ENCODE data around the gene HDAC1.
"Not testable (repeated sequence)": the region's sequence is repeated elsewhere in the genome, so short reads cannot be mapped to it uniquely, and the experiment has no call there.

Gene HDAC1

DNA sequence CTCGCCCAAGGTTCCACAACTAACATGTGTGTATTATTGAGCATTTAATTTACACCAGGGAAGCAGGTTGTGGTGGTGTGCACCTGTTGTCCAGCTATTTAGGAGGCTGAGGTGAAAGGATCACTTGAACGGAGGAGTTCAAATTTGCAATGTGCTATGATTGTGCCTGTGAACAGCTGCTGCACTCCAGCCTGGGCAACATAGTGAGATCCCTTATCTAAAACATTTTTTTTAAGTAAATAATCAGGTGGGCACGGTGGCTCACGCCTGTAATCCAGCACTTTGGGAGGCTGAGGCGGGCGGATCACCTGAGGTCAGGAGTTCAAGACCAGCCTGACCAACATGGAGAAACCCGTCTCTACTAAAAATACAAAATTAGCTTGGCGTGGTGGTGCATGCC is 7.1 kb upstream of the HDAC1 start:
- not testable (repeated sequence) for H3K4me1 ChIP-seq (ENCODE audit: insufficient read depth, low read length); H3K36me3 ChIP-seq (ENCODE audit: insufficient read depth, low read length); H3K27ac ChIP-seq (ENCODE audit: low read depth, low read length); H3K9ac ChIP-seq (ENCODE audit: low read length); H3K4me3 ChIP-seq (ENCODE audit: low read depth in 1 of 2, low read length in 2 of 2); H3K27me3 ChIP-seq (ENCODE audit: control insufficient read depth in 1 of 2, insufficient read depth in 2 of 2, low read length in 2 of 2); H3K9me3 ChIP-seq (ENCODE audit: low read length)

DNA sequence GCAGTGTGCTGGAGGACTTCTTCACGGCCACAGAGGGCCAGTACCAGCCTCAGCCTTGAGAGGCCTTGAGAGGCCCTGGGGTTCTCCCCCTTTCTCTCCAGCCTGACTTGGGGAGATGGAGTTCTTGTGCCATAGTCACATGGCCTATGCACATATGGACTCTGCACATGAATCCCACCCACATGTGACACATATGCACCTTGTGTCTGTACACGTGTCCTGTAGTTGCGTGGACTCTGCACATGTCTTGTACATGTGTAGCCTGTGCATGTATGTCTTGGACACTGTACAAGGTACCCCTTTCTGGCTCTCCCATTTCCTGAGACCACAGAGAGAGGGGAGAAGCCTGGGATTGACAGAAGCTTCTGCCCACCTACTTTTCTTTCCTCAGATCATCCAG is 6.2 kb upstream of the HDAC1 start:
- no peaks in the 10 kb centered on the region for H3K36me3 ChIP-seq (ENCODE audit: insufficient read depth, low read length)
- H3K9ac ChIP-seq (ENCODE audit: low read length), result no peak overlapping the region
- no peak overlapping the region for H3K4me3 ChIP-seq (ENCODE audit: low read depth in 1 of 2, low read length in 2 of 2)
- no peaks in the 10 kb centered on the region for H3K4me1 ChIP-seq (ENCODE audit: insufficient read depth, low read length)
- H3K9me3 ChIP-seq (ENCODE audit: low read length), result no peaks in the 10 kb centered on the region
- H3K27ac ChIP-seq (ENCODE audit: low read depth, low read length), result no peak overlapping the region
- no peaks in the 10 kb centered on the region for H3K27me3 ChIP-seq (ENCODE audit: control insufficient read depth in 1 of 2, insufficient read depth in 2 of 2, low read length in 2 of 2)

DNA sequence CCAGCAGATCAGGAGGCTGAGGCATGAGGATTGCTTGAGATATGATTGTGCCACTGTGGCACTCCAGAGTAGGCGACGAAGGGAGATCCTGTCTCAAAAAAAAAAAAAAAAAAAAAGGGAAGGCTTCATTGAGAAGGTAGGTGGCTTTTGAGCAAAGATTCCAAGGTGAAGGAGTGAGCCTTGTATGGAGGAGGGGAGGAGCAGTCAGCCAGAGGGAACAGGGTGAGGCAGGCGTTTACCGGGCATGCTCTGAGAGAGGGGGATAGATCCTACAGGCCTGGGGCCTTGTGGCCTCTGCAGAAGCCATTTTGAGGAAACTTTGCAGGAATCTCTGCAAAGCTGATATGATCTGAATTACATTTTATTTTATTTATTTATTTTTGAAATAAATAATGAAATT is 5.1 kb upstream of the HDAC1 start:
- H3K4me1 ChIP-seq (ENCODE audit: insufficient read depth, low read length), result no peaks in the 10 kb centered on the region
- H3K27me3 ChIP-seq (ENCODE audit: control insufficient read depth in 1 of 2, insufficient read depth in 2 of 2, low read length in 2 of 2), result no peaks in the 10 kb centered on the region
- H3K36me3 ChIP-seq (ENCODE audit: insufficient read depth, low read length), result no peaks in the 10 kb centered on the region
- no peaks in the 10 kb centered on the region for H3K9me3 ChIP-seq (ENCODE audit: low read length)
- no peak overlapping the region for H3K27ac ChIP-seq (ENCODE audit: low read depth, low read length)
- H3K4me3 ChIP-seq (ENCODE audit: low read depth in 1 of 2, low read length in 2 of 2), result no peak overlapping the region
- H3K9ac ChIP-seq (ENCODE audit: low read length), result no peak overlapping the region

DNA sequence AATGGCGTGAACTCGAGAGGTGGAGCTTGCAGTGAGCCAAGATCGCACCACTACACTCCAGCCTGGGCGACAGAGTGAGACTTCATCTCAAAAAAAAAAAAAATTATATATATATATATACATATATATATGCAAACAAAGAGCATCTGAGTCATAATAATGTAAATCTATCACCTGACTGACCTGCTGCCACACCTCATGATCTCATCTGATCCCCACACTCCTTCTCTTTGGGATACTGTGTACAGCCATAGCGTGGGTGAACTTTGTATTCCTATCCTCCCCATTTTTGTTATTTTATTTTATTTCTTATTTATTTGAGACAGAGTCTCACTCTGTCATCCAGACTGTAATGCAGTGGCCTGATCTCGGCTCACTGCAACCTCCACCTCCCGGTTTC is 2.6 kb upstream of the HDAC1 start:
- Histone ChIP-seq H3K4me3 (ENCODE audit: low read depth in 1 of 2, low read length in 2 of 2) (no peak overlapping the region), H3K9ac (ENCODE audit: low read length) (no peak overlapping the region), H3K4me1 (ENCODE audit: insufficient read depth, low read length) (peaks cover 5% of the 10 kb centered on the region), H3K27me3 (ENCODE audit: control insufficient read depth in 1 of 2, insufficient read depth in 2 of 2, low read length in 2 of 2) (no peaks in the 10 kb centered on the region), H3K9me3 (ENCODE audit: low read length) (no peaks in the 10 kb centered on the region), H3K36me3 (ENCODE audit: insufficient read depth, low read length) (no peaks in the 10 kb centered on the region), H3K27ac (ENCODE audit: low read depth, low read length) (no peak overlapping the region)

DNA sequence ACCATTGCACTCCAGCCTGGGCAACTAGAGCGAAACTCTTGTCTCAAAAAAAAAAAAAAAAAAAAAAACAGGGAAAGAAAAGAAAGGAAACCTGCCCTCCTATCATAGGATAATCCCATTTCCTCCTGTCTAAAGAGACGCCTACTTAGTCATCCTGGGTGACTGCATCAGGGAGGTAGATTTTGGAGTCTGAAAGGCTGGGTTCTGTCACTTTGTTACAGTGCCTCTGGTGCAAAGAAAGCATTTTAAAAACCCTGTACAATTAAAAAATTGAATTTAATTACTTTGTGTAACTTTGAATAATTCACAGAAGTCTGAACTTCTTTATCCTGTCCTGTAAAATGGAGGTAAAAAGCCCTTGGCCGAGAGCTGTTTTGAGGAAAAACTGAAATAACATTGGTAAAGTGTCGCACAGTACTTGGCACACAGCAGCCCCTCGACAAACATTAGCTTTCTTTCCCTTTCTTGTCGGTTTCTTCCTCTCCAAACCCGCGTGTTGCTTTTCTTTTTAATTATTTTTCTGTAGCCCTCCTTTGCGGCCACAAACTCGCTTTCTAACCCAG is 657 bp upstream of the HDAC1 start:
- no peaks in the 10 kb centered on the region for H3K36me3 ChIP-seq (ENCODE audit: insufficient read depth, low read length)
- H3K4me3 ChIP-seq (ENCODE audit: low read depth in 1 of 2, low read length in 2 of 2), result peak overlapping the region; percentile 68 to 79
- H3K9me3 ChIP-seq (ENCODE audit: low read length), result no peaks in the 10 kb centered on the region
- peak overlapping the region; percentile 27 for H3K9ac ChIP-seq (ENCODE audit: low read length)
- H3K4me1 ChIP-seq (ENCODE audit: insufficient read depth, low read length), result peaks cover 5% of the 10 kb centered on the region
- peak overlapping the region; percentile 80 for H3K27ac ChIP-seq (ENCODE audit: low read depth, low read length)
- no peaks in the 10 kb centered on the region for H3K27me3 ChIP-seq (ENCODE audit: control insufficient read depth in 1 of 2, insufficient read depth in 2 of 2, low read length in 2 of 2)

DNA sequence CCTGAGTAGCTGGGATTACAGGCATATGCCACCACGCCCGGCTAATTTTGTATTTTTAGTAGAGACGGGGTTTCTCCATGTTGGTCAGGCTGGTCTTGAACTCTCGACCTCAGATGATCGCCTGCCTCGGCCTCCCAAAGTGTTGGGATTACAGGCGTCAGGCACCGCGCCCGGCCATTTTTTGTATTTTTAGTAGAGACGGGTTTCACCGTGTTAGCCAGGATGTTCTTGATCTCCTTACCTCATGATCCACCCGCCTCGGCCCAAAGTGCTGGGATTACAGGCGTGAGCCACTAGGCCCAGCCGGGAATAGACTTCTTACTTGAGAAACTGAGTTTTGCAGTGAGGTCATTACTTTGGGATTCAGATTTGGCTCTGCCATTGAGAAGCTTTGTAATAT is 6.3 kb downstream of the HDAC1 start:
- not testable (repeated sequence) for H3K4me3 ChIP-seq (ENCODE audit: low read depth in 1 of 2, low read length in 2 of 2); H3K4me1 ChIP-seq (ENCODE audit: insufficient read depth, low read length); H3K27ac ChIP-seq (ENCODE audit: low read depth, low read length); H3K9ac ChIP-seq (ENCODE audit: low read length); H3K9me3 ChIP-seq (ENCODE audit: low read length); H3K27me3 ChIP-seq (ENCODE audit: control insufficient read depth in 1 of 2, insufficient read depth in 2 of 2, low read length in 2 of 2)
- H3K36me3 ChIP-seq (ENCODE audit: insufficient read depth, low read length), result peaks cover 12% of the 10 kb centered on the region

DNA sequence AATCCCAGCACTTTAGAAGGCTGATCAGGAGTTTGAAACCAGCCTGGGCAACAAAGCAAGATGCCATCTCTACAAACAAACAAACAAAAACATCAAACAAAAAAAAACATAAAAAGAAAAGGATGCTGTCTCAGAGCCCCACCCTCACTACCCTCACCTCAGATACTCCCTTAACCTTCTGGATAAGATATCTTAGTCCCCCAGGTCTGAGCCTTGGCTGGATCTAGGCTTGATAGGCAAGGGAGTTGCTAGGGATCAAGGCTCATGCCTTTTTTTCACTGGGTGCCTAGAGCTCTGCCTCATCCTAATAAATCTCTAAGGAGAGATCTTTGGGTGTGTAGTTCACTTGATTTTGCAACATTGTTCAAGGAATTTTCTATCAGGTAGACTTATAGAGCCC is 7.4 kb downstream of the HDAC1 start:
- H3K9ac ChIP-seq (ENCODE audit: low read length), result no peak overlapping the region
- no peaks in the 10 kb centered on the region for H3K4me1 ChIP-seq (ENCODE audit: insufficient read depth, low read length)
- peaks cover 23% of the 10 kb centered on the region for H3K36me3 ChIP-seq (ENCODE audit: insufficient read depth, low read length)
- H3K27ac ChIP-seq (ENCODE audit: low read depth, low read length), result no peak overlapping the region
- H3K9me3 ChIP-seq (ENCODE audit: low read length), result no peaks in the 10 kb centered on the region
- H3K27me3 ChIP-seq (ENCODE audit: control insufficient read depth in 1 of 2, insufficient read depth in 2 of 2, low read length in 2 of 2), result no peaks in the 10 kb centered on the region
- H3K4me3 ChIP-seq (ENCODE audit: low read depth in 1 of 2, low read length in 2 of 2), result no peak overlapping the region

DNA sequence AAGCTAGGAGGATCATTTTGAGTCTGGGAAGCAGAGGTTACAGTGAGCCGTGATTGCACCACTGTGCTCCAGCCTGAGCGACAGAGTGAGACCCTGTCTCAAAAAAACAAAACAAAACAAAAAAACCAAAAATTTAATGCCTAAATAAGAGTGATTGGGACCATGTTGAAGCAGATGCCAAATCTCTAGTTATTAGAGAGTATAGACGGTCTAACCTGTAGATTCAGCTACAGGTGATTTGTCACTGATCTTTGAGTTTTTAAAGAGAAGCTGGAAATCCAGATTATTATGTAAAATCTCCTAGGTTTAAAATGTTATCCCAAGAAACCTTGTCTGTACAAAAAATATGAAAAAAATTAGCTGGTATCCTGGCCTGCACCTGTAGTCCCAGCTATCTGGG is 11.5 kb downstream of the HDAC1 start:
- no peak overlapping the region for H3K9ac ChIP-seq (ENCODE audit: low read length)
- no peaks in the 10 kb centered on the region for H3K9me3 ChIP-seq (ENCODE audit: low read length)
- no peak overlapping the region for H3K27ac ChIP-seq (ENCODE audit: low read depth, low read length)
- peaks cover 24% of the 10 kb centered on the region for H3K36me3 ChIP-seq (ENCODE audit: insufficient read depth, low read length)
- H3K4me3 ChIP-seq (ENCODE audit: low read depth in 1 of 2, low read length in 2 of 2), result no peak overlapping the region
- no peaks in the 10 kb centered on the region for H3K4me1 ChIP-seq (ENCODE audit: insufficient read depth, low read length)
- H3K27me3 ChIP-seq (ENCODE audit: control insufficient read depth in 1 of 2, insufficient read depth in 2 of 2, low read length in 2 of 2), result no peaks in the 10 kb centered on the region

DNA sequence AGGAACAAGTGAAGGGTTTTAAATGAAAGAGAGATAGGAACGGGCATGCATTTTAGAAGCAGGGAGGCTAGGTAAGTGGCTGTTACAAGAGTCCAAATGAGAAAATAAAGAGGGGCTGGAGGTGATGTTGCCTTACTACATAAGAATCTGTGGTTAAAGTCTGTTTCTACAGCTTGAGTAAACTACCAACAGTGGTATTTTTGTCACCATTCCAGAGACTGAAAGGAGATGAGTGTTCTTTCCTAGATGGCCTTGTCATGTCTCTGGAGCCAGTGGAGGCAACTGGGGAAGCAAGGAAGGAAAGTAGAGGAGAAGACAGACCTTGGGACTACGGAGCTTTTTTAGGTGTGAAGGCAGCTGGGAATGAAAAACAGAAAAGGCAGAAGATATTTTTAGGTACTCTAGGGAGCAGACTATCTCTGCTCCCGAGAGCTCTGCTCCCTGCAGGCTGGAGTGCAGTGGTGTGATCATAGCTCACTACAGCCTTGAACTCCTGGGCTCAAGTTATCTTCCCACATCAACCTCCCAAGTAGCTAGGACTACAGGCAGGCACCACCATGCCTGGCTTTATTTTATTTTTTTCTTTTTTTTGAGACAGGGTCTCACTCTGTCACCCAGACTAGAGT is 12.2 kb downstream of the HDAC1 start:
- H3K36me3 ChIP-seq (ENCODE audit: insufficient read depth, low read length), result peaks cover 24% of the 10 kb centered on the region
- no peaks in the 10 kb centered on the region for H3K27me3 ChIP-seq (ENCODE audit: control insufficient read depth in 1 of 2, insufficient read depth in 2 of 2, low read length in 2 of 2)
- H3K4me1 ChIP-seq (ENCODE audit: insufficient read depth, low read length), result no peaks in the 10 kb centered on the region
- no peak overlapping the region for H3K27ac ChIP-seq (ENCODE audit: low read depth, low read length)
- H3K9ac ChIP-seq (ENCODE audit: low read length), result no peak overlapping the region
- no peak overlapping the region for H3K4me3 ChIP-seq (ENCODE audit: low read depth in 1 of 2, low read length in 2 of 2)
- H3K9me3 ChIP-seq (ENCODE audit: low read length), result no peaks in the 10 kb centered on the region

DNA sequence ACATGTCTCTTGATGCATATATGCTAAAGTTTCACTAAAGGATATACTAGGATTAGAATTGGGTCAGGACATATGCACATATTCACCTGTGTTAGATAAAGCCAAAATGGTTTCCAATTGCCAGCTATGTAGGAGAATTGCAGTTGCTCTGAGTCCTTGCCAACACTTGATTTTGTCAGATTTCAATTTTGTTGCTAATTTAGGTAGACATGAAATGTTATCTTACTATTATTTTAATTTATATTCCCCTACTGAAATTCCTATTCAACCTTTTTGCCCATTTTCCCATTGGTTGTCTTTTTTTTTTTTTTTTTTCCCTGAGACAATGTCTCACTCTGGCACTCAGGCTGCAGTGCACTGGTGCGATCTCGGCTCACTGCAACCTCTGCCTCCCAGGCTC is 13.4 kb downstream of the HDAC1 start:
- H3K9me3 ChIP-seq (ENCODE audit: low read length), result no peaks in the 10 kb centered on the region
- H3K4me3 ChIP-seq (ENCODE audit: low read depth in 1 of 2, low read length in 2 of 2), result no peak overlapping the region
- H3K4me1 ChIP-seq (ENCODE audit: insufficient read depth, low read length), result peaks cover 8% of the 10 kb centered on the region
- no peak overlapping the region for H3K9ac ChIP-seq (ENCODE audit: low read length)
- H3K27me3 ChIP-seq (ENCODE audit: control insufficient read depth in 1 of 2, insufficient read depth in 2 of 2, low read length in 2 of 2), result no peaks in the 10 kb centered on the region
- H3K36me3 ChIP-seq (ENCODE audit: insufficient read depth, low read length), result peaks cover 24% of the 10 kb centered on the region
- no peak overlapping the region for H3K27ac ChIP-seq (ENCODE audit: low read depth, low read length)

DNA sequence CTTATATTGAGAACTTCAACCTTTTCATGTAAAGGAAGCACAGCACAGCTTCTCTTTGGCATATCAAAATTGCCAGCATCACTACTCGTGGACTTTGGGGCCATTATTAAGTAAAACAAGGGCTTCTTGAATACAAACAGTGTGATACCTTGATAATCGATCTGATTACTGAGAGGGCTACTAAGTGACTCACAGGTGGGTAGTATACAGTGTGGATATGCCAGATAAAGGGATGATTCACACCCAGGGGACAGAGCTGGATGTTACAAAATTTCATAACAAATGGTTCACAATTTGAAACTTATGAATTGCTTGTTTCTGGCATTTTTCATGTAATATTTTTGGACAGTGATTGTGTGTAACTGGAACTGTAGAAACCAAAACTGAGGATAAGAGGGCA is 15.4 kb downstream of the HDAC1 start:
- Histone ChIP-seq H3K36me3 (ENCODE audit: insufficient read depth, low read length) (peaks cover 19% of the 10 kb centered on the region), H3K9ac (ENCODE audit: low read length) (no peak overlapping the region), H3K9me3 (ENCODE audit: low read length) (no peaks in the 10 kb centered on the region), H3K27me3 (ENCODE audit: control insufficient read depth in 1 of 2, insufficient read depth in 2 of 2, low read length in 2 of 2) (no peaks in the 10 kb centered on the region), H3K27ac (ENCODE audit: low read depth, low read length) (no peak overlapping the region), H3K4me1 (ENCODE audit: insufficient read depth, low read length) (peaks cover 8% of the 10 kb centered on the region), H3K4me3 (ENCODE audit: low read depth in 1 of 2, low read length in 2 of 2) (no peak overlapping the region)

DNA sequence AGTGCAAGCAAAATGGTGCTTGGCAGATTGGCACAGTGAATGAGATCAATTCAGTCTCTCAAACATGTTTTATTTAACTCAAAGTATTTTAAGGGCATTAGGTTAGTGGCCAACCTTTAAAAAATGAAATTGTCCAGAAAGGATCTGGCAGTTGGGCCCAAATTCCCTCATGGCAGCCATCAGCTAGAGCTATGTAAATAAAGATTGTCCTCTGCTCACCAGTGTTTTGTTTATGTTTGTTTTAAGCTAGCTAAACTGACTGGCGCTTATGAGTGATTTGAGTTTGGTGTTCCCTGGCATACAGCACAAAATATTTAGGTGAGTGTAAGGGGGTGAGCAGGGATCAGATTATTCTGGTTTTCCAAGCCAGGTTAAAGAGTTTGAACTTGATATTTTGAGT is 18.1 kb downstream of the HDAC1 start:
- Histone ChIP-seq H3K4me1 (ENCODE audit: insufficient read depth, low read length) (peaks cover 8% of the 10 kb centered on the region), H3K9me3 (ENCODE audit: low read length) (no peaks in the 10 kb centered on the region), H3K27me3 (ENCODE audit: control insufficient read depth in 1 of 2, insufficient read depth in 2 of 2, low read length in 2 of 2) (no peaks in the 10 kb centered on the region), H3K9ac (ENCODE audit: low read length) (no peak overlapping the region), H3K36me3 (ENCODE audit: insufficient read depth, low read length) (no peaks in the 10 kb centered on the region), H3K4me3 (ENCODE audit: low read depth in 1 of 2, low read length in 2 of 2) (no peak overlapping the region), H3K27ac (ENCODE audit: low read depth, low read length) (no peak overlapping the region)

Data from muscle layer of colon (tissue), 2 donors.